ENCODE measurements around the gene UPK1B. TPM values are rescaled to one million over a fixed set of nuclear protein-coding genes. Genes with fewer than 3 reads are reported as not detected.

The UPK1B gene
- total RNA-seq, 4 donors from 2014 or later, result not detected

DNA sequence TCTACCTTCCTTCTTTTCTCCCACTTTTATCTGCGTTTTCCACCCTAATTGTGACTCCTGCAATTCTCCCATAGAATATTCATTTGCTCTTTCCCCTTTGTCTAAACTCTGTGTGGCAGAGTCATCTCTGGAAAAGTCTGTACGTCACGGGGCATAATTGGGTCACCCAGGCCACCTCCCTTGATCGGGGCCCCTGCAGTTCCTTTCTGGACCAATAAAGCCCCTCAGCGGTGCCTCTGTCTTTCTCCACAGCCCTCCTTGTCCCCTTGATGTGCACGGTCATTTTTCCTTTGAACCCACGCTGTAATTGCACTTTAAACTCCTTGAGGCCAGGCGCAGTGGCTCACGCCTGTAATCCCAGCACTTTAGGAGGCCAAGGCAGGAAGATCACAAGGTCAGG is 10.7 kb downstream of the UPK1B start:
- no peak for TF ChIP-seq POLR2A (IDR thresholded peaks at IDR 0.05)
- TF ChIP-seq, protein P1, sequence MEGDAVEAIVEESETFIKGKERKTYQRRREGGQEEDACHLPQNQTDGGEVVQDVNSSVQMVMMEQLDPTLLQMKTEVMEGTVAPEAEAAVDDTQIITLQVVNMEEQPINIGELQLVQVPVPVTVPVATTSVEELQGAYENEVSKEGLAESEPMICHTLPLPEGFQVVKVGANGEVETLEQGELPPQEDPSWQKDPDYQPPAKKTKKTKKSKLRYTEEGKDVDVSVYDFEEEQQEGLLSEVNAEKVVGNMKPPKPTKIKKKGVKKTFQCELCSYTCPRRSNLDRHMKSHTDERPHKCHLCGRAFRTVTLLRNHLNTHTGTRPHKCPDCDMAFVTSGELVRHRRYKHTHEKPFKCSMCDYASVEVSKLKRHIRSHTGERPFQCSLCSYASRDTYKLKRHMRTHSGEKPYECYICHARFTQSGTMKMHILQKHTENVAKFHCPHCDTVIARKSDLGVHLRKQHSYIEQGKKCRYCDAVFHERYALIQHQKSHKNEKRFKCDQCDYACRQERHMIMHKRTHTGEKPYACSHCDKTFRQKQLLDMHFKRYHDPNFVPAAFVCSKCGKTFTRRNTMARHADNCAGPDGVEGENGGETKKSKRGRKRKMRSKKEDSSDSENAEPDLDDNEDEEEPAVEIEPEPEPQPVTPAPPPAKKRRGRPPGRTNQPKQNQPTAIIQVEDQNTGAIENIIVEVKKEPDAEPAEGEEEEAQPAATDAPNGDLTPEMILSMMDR (IDR thresholded peaks at IDR 0.05 in 4 of 5, conservative IDR thresholded peaks at IDR 0.05 in 1 of 5), result no peak
- Histone ChIP-seq H3K4me1 (no peaks in the 10 kb centered on the region), H3K27me3 (no peaks in the 10 kb centered on the region), H3K27ac (no peak overlapping the region), H3K9me3 (no peaks in the 10 kb centered on the region), H3K4me3 (no peak overlapping the region), H3K36me3 (no peaks in the 10 kb centered on the region)
- in situ Hi-C loops (cut with MboI; ENCODE audit: low sequenced_read_pairs in 4 of 4), result no loop called here
- DNase-seq (no peak), ATAC-seq (no peak)
- intact Hi-C loops (cut with DNase I; ENCODE audit: low total_unique reads), result no loop called here

GRCh38 chr3:119184796-119185570 is 11.6 kb downstream of the UPK1B start:
- Histone ChIP-seq H3K27me3 (no peaks in the 10 kb centered on the region), H3K9me3 (no peaks in the 10 kb centered on the region), H3K4me3 (no peak overlapping the region), H3K4me1 (no peaks in the 10 kb centered on the region), H3K27ac (no peak overlapping the region), H3K36me3 (no peaks in the 10 kb centered on the region)
- intact Hi-C loops (cut with DNase I; ENCODE audit: low total_unique reads), result no loop called here
- no peak for DNase-seq
- in situ Hi-C loops (cut with MboI; ENCODE audit: low sequenced_read_pairs in 4 of 4), result no loop called here
- ATAC-seq, result no peak
- TF ChIP-seq, protein P1 (IDR thresholded peaks at IDR 0.05 in 4 of 5, conservative IDR thresholded peaks at IDR 0.05 in 1 of 5), result no peak
- TF ChIP-seq POLR2A (IDR thresholded peaks at IDR 0.05), result no peak

DNA sequence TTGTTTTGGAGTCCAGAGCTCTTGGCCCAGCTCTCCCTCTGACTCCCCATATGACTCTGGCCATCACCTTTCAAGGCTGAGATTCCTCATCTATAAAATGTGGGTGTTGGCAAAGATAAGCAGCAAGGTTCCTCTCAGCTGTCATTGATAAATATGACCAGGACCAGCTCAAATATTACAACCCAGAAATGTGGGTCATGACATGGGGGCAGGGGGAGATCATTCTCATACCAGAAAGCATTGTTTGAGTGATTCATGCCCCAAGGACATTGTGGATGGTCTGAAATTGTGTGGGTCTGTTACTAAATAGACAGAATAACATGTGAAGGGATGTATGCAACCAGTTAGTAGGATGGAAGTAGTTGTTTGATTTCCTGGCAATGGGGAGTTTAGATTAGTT is 13.9 kb downstream of the UPK1B start:
- H3K4me3 ChIP-seq, result no peak overlapping the region
- intact Hi-C loops (cut with DNase I; ENCODE audit: low total_unique reads) (no loop called here), in situ Hi-C loops (cut with MboI; ENCODE audit: low sequenced_read_pairs in 4 of 4) (no loop called here)
- H3K9me3 ChIP-seq, result no peaks in the 10 kb centered on the region
- DNase-seq (no peak), ATAC-seq (no peak)
- no peaks in the 10 kb centered on the region for H3K4me1 ChIP-seq
- TF ChIP-seq, protein P1 (IDR thresholded peaks at IDR 0.05 in 4 of 5, conservative IDR thresholded peaks at IDR 0.05 in 1 of 5), result no peak
- TF ChIP-seq POLR2A (IDR thresholded peaks at IDR 0.05), result no peak
- H3K27me3 ChIP-seq, result no peaks in the 10 kb centered on the region
- no peak overlapping the region for H3K27ac ChIP-seq
- H3K36me3 ChIP-seq, result no peaks in the 10 kb centered on the region

DNA sequence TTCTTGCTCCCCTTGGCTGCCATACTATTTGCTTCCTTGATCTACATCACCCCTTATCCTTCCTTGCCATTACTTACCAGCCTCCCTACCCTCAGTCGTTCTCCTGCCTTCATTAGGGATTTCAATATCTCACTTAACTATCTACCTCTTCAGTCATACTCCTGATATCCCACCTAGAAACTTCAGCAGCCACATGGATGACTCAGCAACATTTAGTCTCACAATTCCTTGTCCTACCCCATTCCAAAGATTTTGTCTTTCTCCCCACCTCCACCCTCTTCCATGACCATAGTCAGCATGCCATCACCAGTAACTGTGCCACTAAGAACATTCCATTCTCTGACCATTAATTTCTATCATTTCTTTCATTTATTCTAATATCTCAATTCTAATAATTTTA is 18.4 kb downstream of the UPK1B start:
- H3K9me3 ChIP-seq, result no peaks in the 10 kb centered on the region
- no peak overlapping the region for H3K27ac ChIP-seq
- no peaks in the 10 kb centered on the region for H3K36me3 ChIP-seq
- ATAC-seq (no peak), DNase-seq (no peak)
- H3K4me3 ChIP-seq, result no peak overlapping the region
- no peaks in the 10 kb centered on the region for H3K4me1 ChIP-seq
- in situ Hi-C loops (cut with MboI; ENCODE audit: low sequenced_read_pairs in 4 of 4) (no loop called here), intact Hi-C loops (cut with DNase I; ENCODE audit: low total_unique reads) (no loop called here)
- TF ChIP-seq, protein P1 (IDR thresholded peaks at IDR 0.05 in 4 of 5, conservative IDR thresholded peaks at IDR 0.05 in 1 of 5), result no peak
- H3K27me3 ChIP-seq, result no peaks in the 10 kb centered on the region
